HG02588 (cell line): ENCODE measurements around the gene NRXN2.
"Not testable (repeated sequence)": the region's sequence is repeated elsewhere in the genome, so short reads cannot be mapped to it uniquely, and the experiment has no call there.

Source experiments
- ATAC-seq: cut with Tn5 transposase; IDR thresholded peaks from one replicate; pipeline ENCODE4 v1.9.1; 2021; ENCODE audit warnings: mild to moderate bottlenecking, moderate library complexity; ENCODE audit not compliant: unreplicated experiment

Gene NRXN2

DNA sequence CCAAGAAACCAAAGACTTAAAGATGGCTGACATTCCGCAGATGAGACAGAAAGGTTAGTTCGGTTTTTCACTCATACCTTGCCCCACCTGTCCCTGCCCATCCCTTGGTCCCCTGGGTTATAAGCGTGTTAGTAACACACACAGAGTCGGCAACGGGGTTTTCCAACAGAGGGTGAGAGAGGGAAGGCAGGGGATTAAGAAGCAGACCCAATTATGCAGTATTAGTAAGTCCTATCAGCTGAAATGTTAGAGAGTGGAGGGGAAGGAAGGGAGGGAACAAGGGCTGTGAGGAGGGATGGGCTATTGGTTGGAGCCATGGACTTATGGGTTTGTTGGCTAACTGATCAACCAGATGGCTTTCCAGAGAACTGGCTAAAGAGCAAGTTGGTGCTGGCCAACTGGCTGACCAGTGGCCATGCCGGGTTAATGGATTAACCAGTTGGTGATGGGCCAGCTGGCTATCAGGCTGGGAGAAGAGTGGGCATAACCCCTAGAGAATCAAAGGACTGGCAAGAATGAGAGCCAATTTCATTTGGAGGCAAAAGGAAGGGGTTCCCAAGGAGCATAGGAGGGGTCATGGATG lies 45.5 kb downstream of the NRXN2 start:
- ATAC-seq = no peak

DNA sequence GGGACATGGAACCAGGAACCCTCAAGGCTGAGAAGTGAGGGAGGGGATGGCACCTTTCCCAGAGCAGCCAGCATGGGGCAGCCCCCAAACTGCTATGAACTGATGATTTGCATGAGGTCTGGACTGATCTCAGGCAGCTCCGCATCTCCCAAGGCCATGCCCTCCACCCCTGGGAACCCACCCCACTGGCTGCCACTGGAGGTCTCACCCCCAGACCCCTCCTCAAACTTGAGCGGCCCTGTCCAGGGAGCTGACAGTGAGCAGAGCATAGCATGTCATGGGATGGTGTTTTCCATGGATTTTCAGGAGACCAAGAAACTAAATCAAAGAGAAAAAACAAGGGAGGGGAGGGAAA lies 46.8 kb downstream of the NRXN2 start:
- no peak for ATAC-seq

- no peak for ATAC-seq
These were observed 47.3 kb downstream of the NRXN2 start for GRCh38 chr11:64675450-64676260.

GRCh38 chr11:64674774-64675173 lies 48.2 kb downstream of the NRXN2 start:
- no peak for ATAC-seq

DNA sequence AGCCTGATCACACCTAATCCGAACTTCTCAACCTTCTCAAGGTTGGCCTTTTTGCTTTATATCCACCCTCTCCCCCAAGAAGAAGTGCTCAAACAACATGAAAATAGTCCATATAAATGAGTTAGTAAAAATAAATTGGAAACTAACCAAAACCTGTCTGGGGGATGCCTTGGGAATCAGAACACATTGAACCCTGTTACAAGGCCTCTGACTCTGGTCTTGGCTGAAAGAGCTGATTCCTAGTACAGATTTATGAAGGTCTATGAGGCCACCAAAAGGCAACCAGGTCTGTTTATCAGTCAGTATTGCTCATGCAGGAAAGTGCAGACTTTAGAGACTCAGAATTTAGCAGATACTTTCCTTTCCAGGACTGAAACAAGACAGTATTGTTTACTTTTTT lies 49.7 kb downstream of the NRXN2 start:
- ATAC-seq = no peak

- no peak for ATAC-seq
These were observed 50.1 kb downstream of the NRXN2 start for GRCh38 chr11:64672875-64673274.

DNA sequence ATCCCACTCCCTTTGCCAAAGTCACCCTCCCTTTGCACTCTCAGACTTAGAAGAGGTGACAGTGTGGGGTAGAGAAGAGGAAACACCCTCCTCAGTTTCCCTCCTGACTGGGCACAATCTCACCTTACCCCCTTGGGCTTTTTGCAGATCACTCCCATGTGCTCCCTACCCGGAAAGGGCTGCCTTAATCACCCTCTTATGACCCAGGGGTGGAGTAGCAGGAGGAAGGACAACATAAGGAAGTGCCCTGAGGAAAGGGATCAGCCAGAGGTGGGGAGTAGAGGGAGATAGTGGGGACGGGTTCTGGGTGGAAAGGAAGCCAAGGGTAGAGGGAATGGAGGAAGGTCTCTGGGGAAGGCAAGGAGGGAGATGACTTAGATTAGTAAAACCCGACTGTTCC lies 52.0 kb downstream of the NRXN2 start:
- no peak for ATAC-seq

GRCh38 chr11:64667154-64667745 lies 55.7 kb downstream of the NRXN2 start:
- no peak for ATAC-seq

DNA sequence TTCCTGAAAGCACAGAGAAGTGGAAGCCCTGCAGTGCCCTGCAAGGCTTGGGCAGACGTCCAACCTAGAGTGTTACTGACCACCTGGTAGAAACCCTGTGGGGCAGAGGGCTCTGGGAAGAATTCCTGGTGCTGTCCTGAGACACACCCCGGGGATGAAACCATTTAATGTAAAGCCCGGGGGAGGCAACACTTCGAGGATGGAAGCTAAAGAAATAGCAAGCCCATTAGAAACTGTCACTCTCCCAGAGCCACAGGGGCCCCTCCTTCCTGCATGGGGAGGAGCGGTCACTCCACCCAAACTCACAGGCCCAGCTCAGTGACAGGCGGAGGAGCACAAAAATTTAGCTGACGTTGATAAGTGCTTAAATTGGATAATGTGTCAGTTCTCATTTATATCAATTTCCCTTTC lies 57.6 kb downstream of the NRXN2 start:
- ATAC-seq = no peak

GRCh38 chr11:64664236-64664870 lies 58.6 kb downstream of the NRXN2 start:
- not testable (repeated sequence) for ATAC-seq

GRCh38 chr11:64663656-64664055 lies 59.3 kb downstream of the NRXN2 start:
- ATAC-seq = no peak

GRCh38 chr11:64661614-64662013 lies 61.4 kb downstream of the NRXN2 start:
- no peak for ATAC-seq

DNA sequence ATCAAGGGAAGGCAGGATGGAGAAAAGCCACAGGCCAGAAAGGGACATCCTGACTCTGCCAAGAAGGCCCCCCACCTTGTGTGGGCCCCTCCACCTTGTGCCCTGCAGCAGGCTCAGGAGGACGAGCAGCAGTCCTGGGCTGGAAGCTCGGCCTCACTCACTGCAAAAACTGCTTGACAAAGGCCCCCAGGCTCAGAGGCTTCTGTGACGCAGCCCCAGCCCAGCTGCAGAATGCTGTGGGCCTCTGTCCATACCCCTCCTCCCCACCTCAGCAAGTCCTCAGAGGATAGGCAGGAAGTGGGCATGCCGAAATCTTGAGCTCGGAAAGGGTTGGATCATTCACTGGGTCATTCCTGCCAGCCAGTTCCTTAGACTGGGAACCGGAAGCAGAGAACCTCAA lies 61.9 kb downstream of the NRXN2 start:
- no peak for ATAC-seq

DNA sequence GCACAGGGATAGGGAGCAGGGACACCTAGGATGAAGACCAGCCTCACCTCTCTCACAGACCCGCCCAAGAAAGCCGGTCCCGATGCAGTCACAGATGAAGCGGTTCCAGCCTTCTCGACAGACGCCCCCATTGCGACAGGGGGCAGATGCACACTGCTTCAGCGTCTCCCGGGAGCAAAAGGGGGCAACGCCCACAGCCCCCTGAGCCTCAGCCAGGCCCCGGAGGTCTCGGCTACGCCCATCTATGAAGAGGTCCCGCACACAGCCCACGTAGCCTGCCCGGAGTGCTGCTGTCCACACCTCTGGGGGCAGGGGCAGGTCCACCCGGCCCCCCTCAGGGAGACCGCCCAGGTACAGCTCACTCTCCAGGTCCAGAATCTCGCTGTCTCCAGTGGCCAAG lies 62.3 kb downstream of the NRXN2 start:
- no peak for ATAC-seq

- ATAC-seq = no peak
These were observed 62.8 kb downstream of the NRXN2 start for GRCh38 chr11:64660205-64660604.

DNA sequence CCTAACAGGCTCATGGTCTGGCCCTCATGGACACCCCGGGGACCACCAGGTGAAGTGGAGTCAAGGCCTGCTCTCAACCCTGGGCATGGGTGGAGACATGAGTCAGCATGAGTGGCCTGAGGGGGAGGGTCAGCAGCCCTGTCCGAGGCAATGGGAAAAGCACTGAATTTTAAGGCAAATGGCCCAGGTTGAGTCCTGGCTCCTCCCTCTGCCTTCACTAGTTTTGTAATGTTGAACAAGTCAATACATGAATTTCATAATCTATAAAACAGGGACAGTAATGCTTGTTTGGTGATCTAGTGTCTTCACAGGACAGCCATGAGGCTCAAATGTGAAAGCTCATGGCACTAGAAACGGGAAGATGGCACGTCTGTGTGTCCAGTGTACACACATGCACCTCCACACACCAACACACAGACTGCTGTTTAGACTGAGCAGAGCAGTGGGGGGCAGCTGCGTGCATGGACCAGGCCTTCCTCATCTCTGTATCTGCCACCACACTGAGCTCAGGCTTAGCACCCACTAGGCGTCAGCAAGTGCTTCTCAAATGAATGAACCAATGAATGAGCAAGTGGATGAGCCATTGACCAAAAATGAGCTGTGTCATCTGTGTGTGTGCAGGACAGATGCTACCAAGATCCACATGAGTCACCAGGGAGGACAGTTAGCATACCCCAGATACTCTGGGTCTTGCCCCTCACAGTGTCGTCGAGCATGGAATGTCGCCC lies 63.4 kb downstream of the NRXN2 start:
- no peak for ATAC-seq

DNA sequence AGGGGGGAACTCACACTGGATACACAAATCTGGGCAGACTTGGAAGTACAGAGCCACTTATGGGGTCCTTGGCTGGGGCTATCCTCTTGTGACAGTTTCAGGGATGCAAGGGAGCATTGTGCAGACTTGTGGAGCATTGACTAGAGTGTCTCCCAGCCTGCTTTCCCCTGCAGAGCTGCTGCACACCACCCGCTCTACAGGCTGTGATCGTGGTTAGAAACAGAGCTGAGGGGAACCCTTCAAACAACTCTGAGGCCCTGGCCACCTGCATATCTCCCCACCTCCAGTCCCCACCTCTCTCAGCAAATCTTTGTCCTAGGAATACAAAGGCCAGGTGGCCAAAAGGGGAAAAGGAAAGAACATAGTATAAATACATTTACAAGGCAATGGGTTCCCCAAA lies 64.7 kb downstream of the NRXN2 start:
- no peak for ATAC-seq

- no peak for ATAC-seq
These were observed 66.1 kb downstream of the NRXN2 start for GRCh38 chr11:64656862-64657261.

DNA sequence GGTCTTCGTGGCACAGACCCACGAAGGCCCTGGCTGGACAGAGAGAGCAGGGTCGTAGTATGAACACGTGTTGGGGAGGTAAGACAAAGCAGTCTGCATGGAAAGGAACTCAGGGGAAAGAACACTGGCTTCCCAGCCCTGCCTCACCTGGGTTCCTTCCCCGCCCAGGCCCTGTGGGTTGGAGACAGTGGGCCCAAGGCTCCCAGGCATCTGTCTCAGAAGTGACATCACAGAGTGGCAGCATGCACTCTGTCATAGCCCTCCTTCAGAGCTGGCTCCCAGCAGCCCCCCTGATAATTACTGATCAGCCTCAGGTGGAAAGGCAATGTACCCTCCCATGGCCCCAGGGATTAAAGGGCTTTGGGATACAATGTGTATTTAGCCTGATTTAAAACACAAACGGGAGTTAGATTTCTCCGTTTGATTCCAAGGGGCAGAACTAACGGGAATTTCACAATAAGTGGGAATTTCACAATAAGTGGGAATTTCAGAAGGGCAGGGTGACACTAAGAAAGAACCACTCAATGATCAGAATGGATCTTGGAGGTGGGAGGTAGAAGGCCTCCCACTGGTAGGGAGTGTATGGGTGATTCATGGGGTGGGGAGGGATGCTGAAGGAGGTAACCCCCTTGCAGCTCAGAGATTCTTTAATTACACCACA lies 66.9 kb downstream of the NRXN2 start:
- no peak for ATAC-seq

DNA sequence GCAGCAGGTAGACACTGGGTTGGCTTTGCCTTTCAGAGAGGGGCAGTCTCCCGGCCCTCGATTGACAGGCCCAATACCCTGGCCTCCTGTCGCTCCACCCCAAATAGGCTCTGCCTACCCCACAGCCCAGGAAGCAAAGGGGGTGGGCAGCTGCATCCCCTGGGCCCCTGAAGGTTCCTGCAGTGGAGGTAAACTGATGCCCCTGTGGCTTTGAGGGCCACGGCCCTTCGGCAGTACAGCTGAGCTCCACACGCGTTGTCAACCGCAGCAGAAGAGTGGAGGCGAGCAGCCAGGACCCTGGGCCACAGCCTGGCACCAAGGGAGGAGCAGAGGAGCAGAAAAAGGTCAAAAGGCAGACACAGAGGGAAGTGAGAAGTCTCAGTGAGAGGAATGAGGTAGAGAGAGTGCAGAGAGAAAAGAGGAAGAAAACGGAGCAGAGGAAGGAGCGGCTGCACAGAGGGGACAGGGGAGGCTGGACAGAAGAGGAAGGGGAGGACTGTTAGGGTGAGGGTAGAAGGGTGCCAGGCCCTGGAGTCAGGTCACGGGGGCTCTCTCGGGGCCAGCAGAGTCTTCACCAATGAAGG lies 67.9 kb downstream of the NRXN2 start:
- ATAC-seq = no peak
